ELR (cell line): Measurements from ENCODE around the gene CTNNAL1.
"Not testable (repeated sequence)": the region's sequence is repeated elsewhere in the genome, so short reads cannot be mapped to it uniquely, and the experiment has no call there.

Experiments used
- DNase-seq: peaks from one replicate; pipeline ENCODE4 v3.0.0-alpha.2; 2015; ENCODE audit warnings: low read depth

CTNNAL1 gene, protein sequence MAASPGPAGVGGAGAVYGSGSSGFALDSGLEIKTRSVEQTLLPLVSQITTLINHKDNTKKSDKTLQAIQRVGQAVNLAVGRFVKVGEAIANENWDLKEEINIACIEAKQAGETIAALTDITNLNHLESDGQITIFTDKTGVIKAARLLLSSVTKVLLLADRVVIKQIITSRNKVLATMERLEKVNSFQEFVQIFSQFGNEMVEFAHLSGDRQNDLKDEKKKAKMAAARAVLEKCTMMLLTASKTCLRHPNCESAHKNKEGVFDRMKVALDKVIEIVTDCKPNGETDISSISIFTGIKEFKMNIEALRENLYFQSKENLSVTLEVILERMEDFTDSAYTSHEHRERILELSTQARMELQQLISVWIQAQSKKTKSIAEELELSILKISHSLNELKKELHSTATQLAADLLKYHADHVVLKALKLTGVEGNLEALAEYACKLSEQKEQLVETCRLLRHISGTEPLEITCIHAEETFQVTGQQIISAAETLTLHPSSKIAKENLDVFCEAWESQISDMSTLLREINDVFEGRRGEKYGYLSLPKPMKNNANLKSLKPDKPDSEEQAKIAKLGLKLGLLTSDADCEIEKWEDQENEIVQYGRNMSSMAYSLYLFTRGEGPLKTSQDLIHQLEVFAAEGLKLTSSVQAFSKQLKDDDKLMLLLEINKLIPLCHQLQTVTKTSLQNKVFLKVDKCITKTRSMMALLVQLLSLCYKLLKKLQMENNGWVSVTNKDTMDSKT

DNA sequence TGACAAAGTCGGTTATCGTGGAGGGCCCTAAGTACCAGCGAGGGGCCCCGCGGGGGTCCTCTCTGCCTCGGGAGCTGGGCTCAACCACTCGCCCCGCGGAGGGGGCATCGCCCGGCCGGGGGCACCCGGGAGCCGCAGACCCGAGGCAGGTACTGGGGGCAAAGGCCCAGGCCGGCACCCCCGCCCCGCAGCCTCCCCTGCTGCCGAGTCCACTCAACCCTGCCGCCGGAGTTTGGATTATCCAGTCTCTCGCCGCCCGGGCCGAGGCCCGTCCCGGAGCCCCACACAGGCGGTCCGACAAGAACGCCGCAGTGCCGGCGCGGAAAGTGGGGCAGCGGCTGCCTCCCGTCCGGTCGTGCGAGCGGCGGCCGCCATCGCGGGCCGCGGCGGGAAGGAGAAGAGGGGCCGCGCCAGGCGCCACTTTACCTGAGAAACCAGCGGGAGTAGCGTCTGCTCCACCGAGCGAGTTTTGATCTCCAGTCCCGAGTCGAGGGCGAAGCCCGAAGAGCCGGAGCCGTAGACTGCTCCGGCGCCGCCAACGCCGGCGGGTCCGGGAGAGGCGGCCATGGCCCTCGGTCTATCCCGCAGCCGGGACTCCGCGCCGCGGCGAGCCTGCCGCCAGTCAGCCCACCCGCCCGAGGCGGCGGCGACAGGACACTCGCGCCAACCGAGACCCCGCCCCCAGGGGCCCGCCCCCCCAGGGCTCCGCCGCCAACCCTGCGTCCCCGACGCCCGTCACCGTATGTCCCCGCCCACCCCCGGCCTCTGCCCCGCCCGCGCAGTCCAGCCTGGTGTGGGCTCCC, at the start of gene CTNNAL1:
TSS of gene CTNNAL1 (minus strand) at position 624 of the 803 bp plus-strand sequence. CDS start at position 567, 57 bp downstream.
- DNase-seq, result peak; percentile 90

DNA sequence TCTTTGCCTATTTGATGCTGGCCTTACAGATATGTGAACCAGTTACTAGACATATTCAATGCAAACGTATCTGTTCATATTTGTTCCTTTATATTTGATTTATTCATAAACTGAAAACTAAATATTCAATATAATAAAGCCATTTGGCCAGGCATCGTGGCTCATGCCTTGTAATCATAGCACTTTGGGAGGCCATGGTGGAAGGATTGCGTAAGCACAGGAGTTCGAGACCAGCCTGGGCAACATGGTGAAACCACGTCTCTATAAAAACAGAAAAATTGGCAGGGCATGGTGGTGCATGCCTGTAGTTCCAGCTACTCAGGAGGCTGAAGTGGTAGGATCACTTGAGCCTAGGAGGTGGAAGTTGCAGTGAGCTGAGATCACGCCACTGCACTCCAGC, 49.2 kb upstream of the CTNNAL1 start:
- no peak for DNase-seq

DNA sequence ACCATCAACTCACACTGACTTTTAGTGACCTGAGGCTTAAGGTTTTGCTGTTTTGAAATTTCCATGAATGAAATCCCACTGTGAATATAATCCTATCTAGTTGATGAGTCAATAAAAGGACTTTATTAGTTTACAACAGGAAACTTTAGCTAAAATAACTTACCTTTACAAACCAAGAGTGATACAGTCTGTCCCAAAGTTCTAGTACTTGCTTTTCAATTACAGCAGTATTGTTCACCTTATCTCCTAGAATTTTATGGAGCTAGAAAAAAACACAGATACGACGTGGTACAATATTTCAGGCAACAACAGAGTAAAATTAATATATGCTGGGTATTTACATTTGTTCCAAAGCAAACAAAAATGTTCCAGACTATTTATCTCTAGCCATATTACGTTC, 46.9 kb upstream of the CTNNAL1 start:
- no peak for DNase-seq

DNA sequence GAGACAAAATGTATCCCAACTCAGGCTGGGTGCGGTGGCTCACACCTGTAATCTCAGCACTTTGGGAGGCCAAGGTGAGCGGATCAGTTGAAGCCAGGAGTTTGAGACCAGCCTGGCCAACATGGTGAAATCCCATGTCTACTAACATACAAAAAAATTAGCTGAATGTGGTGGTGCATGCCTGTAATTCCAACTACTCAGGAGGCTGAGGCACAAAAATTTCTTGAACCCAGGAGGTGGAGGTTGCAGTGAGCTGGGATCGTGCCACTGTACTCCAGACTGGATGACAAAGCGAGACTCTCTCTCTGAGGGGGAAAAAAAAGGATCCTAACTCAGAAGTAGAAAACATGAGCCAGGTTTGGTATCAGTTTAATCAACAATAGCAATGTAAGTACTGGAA, 39.8 kb upstream of the CTNNAL1 start:
- not testable (repeated sequence) for DNase-seq

DNA sequence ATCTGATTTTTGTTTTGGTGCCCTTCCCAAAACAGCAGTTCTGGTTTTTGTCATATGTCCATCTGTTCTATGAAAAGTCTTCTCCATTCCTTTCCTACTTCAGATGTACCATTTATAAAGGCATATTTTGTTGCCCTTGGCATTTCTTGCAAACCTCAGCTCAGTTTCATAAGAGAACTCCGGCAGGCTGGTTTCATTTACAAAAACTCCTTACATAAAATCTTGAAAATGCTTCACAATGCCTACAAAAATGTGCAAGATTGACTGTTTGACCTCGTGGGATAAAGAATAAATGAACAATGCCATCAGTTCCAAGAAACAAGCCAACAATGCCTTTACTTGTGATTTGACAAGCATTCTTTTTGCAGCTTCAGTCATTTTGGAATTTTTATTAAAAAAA, 39.1 kb upstream of the CTNNAL1 start:
- no peak for DNase-seq

DNA sequence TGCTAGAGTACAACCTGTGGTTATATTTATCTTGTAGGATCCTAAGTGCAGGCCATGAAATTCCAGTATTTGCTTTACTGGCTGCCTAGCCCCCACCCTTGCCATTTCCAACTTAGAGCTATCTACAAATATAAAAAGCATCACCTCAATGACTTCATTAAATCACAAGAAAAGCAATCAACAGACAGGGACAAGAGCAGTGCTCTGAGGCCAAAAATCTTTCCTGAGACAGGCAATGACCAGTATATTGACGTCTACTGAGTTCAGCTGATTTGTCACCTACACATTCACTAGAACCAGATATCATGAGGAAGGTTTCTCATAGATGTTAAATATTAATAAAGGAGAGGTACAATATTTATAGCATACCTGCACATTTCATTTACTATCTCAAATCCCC, 38.4 kb upstream of the CTNNAL1 start:
- no peak for DNase-seq

DNA sequence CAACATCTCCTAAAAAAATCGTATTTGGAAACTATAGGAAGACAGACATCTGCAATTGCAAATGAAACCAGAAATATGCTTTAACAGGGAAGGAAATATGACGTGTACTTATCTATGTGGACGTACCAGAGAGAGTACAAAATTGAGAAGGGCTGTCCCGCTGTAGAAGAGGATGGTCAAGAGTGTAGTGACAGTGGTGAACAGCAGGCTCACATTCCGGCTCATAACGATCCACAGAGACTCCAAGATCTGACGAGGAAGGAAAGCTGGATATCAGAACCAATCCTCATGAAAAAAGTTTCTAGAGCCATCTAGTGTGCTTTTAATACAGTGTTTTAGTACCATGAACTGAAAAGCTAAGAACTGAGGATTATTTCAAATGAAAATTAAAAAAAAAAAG, 37.1 kb upstream of the CTNNAL1 start:
- no peak for DNase-seq

DNA sequence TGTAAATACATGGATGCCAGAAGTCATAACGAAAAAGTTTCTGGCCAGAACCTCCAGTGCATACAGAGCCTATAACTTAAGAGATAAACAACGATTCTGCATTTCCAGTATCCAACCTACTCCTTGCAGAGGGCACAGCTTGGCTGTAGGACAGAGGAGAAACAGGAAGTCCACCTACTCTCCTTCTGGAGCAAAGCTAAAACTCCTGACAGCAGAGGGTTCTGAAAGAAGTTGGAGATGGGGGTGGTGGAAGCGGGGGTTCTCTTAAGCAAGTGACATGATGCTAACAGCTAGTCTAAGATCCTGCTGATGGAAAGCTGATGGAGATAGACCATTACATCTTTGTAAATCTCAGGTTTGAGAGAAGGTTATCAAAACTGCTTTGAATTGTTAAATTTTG, 35.5 kb upstream of the CTNNAL1 start:
- no peak for DNase-seq

DNA sequence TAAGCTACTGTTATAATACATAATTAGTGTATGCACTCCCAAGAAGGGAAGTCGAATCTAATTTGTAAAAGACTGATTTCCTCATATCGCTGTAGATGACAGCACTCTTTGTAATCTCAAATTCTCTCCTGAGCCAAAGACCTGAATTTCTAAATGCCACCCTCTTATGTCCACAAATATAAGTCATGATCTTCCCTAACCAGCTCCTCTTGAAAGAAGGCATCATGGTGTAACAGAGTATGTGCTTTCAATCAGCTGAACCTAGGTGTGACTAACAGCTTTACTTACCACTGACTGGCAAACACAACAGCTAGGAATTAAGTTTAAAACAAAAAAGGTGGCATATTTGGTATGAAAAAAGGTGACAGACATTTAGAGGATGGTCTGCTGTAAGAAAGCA, 34.0 kb upstream of the CTNNAL1 start:
- DNase-seq, result no peak

DNA sequence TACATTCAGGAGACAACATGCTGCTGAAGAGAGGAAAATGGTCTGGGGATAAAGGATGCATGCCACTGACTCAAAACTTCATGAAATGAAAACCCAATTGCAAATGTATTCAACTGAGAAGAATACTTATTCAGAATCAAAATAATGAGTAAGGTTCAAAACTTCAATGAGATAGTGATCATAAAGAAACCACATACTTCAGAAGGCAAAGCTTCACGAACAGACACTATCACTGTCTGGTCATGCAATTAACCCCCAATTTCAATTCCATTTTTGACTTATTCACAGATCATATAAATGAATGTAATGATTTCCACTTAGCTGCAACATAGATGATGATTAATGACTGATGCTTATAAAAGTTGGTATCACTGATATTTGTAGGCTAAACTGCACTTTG, 33.0 kb upstream of the CTNNAL1 start:
- no peak for DNase-seq

DNA sequence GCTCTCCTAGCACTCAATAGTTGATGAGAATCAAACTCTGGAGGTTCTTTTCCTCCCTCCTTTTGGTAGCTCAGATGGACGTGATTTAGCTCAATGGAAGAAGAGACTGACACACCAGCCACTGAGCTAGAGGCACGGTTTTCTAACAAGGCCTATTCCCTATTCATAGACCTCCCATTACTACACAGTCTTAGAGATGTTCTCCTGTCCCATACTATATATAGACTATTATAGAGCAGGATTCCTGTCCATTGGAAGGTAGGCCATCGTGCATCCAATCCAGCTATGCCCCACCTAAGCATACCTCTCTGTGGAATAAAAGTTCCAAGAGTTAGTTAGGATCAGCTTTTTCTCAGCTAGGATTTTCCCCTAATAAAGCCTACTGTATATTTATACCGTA, 30.3 kb upstream of the CTNNAL1 start:
- no peak for DNase-seq

DNA sequence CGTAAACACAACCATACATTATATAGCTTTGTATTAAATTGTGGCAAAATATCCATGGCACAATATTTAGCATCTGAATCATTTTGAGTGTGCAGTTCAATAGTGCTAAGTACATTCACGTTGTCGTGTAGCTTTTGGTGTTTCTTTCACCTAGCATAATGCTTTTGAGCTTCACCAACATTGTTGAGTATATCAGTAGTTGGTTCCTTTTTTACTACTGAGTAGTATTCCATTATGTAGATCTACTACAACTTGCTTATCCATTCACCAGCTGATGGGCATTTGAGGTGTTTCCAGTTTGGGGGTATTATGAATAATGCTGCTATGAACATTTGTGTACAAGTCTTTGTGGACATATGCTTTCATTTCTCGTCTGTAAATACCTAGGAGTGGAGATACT, 27.3 kb upstream of the CTNNAL1 start:
- DNase-seq, result no peak

DNA sequence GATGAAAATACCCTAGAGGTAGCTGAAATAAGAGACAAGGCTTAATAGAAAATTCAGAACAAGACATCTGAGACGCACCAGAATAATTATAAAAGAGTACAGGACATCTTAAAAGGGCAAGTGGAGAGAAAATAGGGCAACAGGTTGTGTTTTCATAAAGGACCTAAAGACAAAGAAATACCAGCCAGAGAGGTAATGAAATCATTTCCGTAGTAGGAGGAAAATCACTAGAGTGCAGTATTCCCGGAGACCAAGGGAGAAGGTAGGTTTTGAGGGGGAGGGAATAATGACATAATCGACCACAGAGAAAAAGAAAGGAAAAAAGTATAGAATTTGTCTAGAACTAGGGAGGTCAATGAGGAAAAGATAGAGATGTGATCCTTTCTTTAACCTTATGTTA, 26.2 kb upstream of the CTNNAL1 start:
- DNase-seq, result no peak

DNA sequence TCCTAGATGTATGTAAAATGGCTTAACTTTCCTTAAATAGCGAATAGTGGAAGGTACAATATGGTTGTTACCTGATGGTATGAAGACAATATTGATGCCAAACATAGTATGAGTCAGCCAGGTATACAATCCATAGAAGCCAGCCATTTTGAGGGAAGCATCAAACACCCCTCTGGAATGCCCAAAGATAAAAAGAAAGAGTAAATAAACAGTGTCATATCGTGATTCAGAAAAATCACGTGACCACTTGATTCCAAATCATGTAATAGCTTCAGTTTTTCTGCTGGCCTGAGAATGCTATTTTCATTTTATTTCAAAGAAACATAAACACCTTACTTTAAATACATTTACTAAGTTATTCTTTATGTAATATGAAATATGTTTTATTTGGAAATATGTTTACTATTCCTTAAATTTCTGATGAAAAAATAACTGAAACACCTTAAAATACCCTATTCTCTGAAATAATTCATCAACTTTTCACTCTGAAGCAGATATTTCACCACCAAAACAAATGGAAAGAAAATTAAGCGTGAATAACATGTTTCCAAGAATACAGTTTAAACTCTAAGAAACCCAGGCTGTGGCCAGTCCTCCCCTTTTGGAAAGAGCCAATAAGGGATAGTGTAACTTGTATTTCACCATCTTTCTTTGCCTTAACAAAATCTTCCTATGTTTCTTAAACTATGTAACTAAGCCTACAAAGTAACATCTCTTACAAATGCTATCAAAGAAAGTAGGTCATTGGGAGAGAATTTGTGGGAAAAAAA, 24.8 kb upstream of the CTNNAL1 start:
- DNase-seq, result peak; percentile 40

DNA sequence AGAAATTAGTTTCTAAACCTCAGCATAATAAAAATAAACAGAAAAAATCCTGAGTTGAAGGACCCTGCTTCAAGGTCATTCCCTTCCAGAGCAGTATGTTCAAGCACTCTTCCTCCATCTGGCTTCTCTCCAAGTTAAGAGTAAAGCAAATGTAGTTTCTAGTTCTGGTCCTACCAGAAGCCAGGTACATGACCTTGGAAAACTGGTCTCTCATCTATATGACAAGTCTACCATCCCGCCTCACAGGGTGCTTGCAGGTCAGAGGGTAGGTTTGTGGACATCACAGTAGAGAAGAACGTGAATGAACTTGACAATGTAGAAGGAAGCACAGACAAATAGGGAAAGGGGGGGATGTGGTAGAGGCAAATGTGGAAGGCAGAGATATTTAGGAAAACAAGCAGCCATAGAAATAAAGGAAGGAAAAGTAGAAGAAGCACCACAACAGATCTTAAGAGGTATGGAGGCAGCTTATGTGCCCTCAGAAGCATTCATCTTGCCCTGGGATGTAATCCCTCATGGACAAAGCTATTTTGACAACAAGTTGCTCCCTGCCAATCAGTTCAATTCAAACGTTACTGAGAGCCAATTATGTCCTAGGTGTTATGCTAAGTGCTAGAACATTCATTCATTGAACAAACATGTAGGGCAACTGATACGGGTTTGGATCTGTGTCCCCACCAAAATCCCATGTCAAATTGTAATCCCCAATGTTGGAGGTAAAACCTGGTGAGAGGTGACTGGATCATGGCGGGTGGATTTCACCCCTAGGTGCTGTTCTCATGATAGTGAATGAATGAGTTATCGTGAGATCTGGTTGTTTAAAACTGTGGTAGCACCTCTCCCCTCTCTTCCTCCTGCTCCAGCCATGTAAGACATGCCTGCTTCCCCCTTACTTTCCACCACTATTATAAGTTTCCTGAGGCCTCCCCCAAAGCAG, 23.7 kb upstream of the CTNNAL1 start:
- DNase-seq, result peak; percentile 44

DNA sequence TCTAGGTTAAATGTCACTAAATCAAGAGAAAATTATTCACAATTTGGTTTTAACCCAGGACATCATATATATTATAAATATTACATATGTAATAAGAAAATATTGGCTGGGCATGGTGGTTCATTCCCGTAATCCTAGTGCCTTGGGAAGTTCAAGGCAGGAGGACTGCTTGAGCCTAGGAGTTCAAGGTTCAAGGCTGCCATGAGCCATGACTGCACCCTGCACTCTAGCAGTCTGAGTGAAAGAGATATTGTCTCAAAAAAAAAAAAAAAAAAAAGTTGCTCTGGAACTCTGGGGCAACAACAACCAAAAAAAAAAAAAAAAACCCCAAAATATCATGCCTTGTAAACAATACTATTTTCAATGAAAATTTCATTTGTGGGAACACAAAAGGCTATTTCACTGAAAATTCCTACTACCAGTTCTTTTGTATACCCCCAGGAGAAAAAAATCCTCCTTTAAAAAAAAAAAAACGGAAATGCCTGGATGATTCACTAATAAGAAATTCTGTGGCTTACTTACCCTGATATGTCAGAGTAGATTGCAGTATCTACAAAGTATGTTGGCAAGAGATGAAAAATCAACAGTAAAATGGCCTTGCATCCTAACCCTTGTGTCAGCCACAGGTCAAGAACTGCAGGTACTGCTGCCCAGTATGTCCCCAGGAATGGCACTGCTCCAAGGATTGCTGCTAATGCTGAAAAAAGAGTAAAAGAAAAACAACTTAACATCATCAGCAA, 22.6 kb upstream of the CTNNAL1 start:
- DNase-seq, result peak; percentile 94

DNA sequence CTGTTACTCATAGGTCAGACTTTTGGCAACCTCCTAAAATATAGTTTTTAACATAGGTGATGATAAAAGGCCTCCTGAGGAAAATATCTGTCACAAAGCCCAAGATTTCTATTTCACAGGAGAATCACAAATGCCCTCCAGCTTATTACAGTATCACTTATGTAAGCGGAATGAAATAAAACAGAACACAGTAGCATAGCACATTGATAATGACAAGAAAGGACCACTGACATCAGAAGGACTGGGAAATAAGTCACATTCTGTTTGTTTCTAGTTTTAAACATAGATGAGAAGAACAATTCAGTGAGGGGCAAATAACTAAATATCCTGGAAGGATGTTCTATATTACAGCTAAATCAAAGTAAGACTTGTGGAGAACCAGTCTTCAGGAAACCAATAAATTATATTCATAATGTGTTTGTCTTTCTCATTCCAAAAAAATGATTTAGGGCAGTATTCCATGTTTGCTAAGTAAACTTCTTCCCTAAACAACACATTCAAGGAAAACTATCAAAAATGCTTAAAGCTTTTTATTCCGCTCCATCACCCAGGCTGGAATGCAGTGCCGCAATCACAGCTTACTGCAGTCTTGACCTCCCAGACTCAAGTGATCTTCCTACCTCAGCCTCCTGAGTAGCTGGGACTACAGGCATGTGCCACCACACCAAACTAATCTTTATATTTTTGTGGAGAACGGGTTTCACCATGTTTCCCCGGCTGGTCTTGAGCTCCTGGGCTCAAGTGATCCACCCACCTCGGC, 20.8 kb upstream of the CTNNAL1 start:
- no peak for DNase-seq

DNA sequence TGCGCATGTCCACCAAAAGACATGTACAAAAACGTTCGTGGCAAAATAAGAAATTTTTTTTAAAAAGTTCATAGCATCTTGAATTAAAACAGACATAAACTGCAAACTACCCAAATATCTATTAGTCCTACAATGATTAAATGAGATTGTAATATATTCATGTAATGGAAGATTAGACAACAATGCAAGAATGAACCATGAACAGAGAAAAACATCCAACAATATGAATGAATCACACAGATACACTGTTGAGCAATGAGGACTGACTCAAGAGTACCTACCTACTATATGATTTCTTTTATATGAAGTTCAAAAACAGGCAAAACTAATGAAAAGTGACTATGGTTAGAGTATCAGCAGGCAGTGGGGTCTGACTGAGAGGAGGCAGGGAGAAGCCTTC, 17.9 kb upstream of the CTNNAL1 start:
- DNase-seq, result peak; percentile 61

DNA sequence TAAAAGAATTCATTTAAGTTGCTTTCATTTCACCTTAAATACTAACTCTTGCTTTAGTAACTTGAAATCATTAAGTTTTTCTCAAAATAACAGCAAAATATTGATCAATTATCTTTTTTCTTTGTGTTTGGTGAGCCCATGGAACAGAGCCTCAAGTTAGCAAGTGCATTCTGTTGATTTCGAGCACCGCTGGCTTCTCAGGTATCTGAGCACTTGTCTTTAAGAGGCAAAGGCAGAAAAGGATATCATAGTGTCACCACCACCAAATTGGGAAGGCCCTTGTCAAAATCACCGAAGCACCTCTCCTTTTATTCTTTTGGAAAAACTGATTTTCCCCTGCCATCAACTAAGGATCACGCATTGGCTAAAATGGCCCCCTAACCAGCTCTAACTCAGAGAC, 17.1 kb upstream of the CTNNAL1 start:
- no peak for DNase-seq
